Mesendoderm (in vitro differentiated cells): ENCODE data around the gene MPL.
A peak's percentile ranks its signal among the peaks of the same experiment; 100 is the strongest.

Experiments used
- DNase-seq: peaks from one replicate; pipeline ENCODE4 v3.0.0; 2013
- H2AK5ac ChIP-seq: 2 replicates; pipeline ENCODE4 v1.6.1; 2013; ENCODE audit warnings: low read length, inconsistent platforms
- H2BK120ac ChIP-seq: 2 replicates; pipeline ENCODE4 v1.6.1; 2013; ENCODE audit warnings: low read depth, mild to moderate bottlenecking, low read length, moderate library complexity, mixed read lengths
- H2BK15ac ChIP-seq: replicated peaks from 2 replicates; pipeline ENCODE4 v1.6.1; 2013; ENCODE audit warnings: low read depth, mild to moderate bottlenecking, moderate library complexity
- H2BK5ac ChIP-seq: 2 replicates; pipeline ENCODE4 v1.6.1; 2013; ENCODE audit warnings: low read length, inconsistent platforms
- H3K18ac ChIP-seq: 2 replicates; pipeline ENCODE4 v1.6.1; 2013; ENCODE audit warnings: mild to moderate bottlenecking, low read length, mixed read lengths
- H3K23ac ChIP-seq: one replicate; pipeline ENCODE4 v1.6.1; 2013; ENCODE audit warnings: low read length
- H3K27ac ChIP-seq: 2 replicates; pipeline ENCODE4 v1.5.1; 2013; ENCODE audit warnings: low read depth, mild to moderate bottlenecking, inconsistent platforms, low read length, moderate library complexity
- H3K27me3 ChIP-seq: 2 replicates; pipeline ENCODE4 v1.6.1; 2013; ENCODE audit warnings: low read length, control low read depth, mild to moderate bottlenecking, inconsistent platforms; ENCODE audit not compliant: insufficient read depth, poor library complexity
- H3K36me3 ChIP-seq: 2 replicates; pipeline ENCODE4 v1.6.1; 2013; ENCODE audit warnings: low read length, inconsistent platforms; ENCODE audit not compliant: control insufficient read depth, insufficient read depth
- H3K4ac ChIP-seq: one replicate; pipeline ENCODE4 v1.6.1; 2013; ENCODE audit warnings: low read depth, mild to moderate bottlenecking, low read length, moderate library complexity
- H3K4me1 ChIP-seq: 2 replicates; pipeline ENCODE4 v1.6.1; 2013; ENCODE audit warnings: low read depth, low read length, inconsistent platforms; ENCODE audit not compliant: control insufficient read depth
- H3K4me2 ChIP-seq: 2 replicates; pipeline ENCODE4 v1.6.1; 2013; ENCODE audit warnings: low read length
- H3K4me3 ChIP-seq: 2 replicates; pipeline ENCODE4 v1.5.1; 2013; ENCODE audit warnings: mild to moderate bottlenecking, low read length
- H3K56ac ChIP-seq: one replicate; pipeline ENCODE4 v1.6.1; 2013; ENCODE audit warnings: low read length
- H3K79me1 ChIP-seq: 2 replicates; pipeline ENCODE4 v1.6.1; 2013; ENCODE audit warnings: low read length, inconsistent platforms
- H3K79me2 ChIP-seq: 2 replicates; pipeline ENCODE4 v1.6.1; 2013; ENCODE audit warnings: mild to moderate bottlenecking, low read length; ENCODE audit not compliant: control insufficient read depth, insufficient read depth
- H3K9ac ChIP-seq: 2 replicates; pipeline ENCODE4 v1.6.1; 2013; ENCODE audit warnings: low read length, inconsistent platforms
- H4K5ac ChIP-seq: one replicate; pipeline ENCODE4 v1.6.1; 2013; ENCODE audit warnings: low read length
- H4K8ac ChIP-seq: one replicate; pipeline ENCODE4 v1.6.1; 2013; ENCODE audit warnings: low read depth, mild to moderate bottlenecking, control low read depth, low read length, moderate library complexity
- WGBS: extraction: QIAGEN DNeasy Blood & Tissue Kit; methylation state at CpG from one replicate; pipeline ENCODE4 v1.1.7; 2013; ENCODE audit warnings: low lambda C conversion rate, missing lambda C conversion rate; ENCODE audit not compliant: insufficient coverage; ENCODE audit errors: extremely low coverage; 5-methylcytosine and 5-hydroxymethylcytosine counted together

The MPL gene

GRCh38 chr1:43388613-43389012, 51.0 kb downstream of the MPL start:
- peak overlapping the region; percentile 92 for H3K9ac ChIP-seq
- no peak overlapping the region for H3K4ac ChIP-seq
- peak overlapping the region; percentile 100 for H3K56ac ChIP-seq
- no peak overlapping the region for H3K18ac ChIP-seq
- H3K27ac ChIP-seq: no peak overlapping the region
- peaks cover 16% of the 10 kb centered on the region for H3K36me3 ChIP-seq
- H3K79me2 ChIP-seq: peaks cover 15% of the 10 kb centered on the region
- peaks cover 20% of the 10 kb centered on the region for H3K79me1 ChIP-seq
- no peak overlapping the region for H3K23ac ChIP-seq
- H3K4me3 ChIP-seq: no peak overlapping the region
- H3K4me2 ChIP-seq: peak overlapping the region; percentile 99
- no peak overlapping the region for H4K5ac ChIP-seq
- H4K8ac ChIP-seq: no peak overlapping the region
- H2BK5ac ChIP-seq: no peak overlapping the region
- peaks cover 10% of the 10 kb centered on the region for H3K4me1 ChIP-seq
- H2BK15ac ChIP-seq: no peak overlapping the region
- DNase-seq: no peak
- H3K27me3 ChIP-seq: no peaks in the 10 kb centered on the region
- no CpG with 5 or more reads among the region's 3 CpGs for WGBS
- H2AK5ac ChIP-seq: no peak overlapping the region
- no peak overlapping the region for H2BK120ac ChIP-seq

GRCh38 chr1:43389326-43390313, 52.0 kb downstream of the MPL start, which contains the start of the genes MED8 and SZT2:
Gene MED8 (minus strand): TSS chr1:43389800. CDS start chr1:43389764, 36 bp downstream.
Gene SZT2 (plus strand): TSS chr1:43389899. CDS start chr1:43389969, 70 bp downstream.
- H2AK5ac ChIP-seq: peak within 1 kb of the TSS; percentile 38
- peak within 1 kb of the TSS; percentile 61 for H2BK5ac ChIP-seq
- H3K9ac ChIP-seq: peak within 1 kb of the TSS; percentile 92
- DNase-seq: peak; percentile 99
- no peaks in the 10 kb centered on the region for H3K27me3 ChIP-seq
- H3K79me2 ChIP-seq: peaks cover 15% of the 10 kb centered on the region
- peak within 1 kb of the TSS; percentile 53 for H3K18ac ChIP-seq
- no peak within 1 kb of the TSS for H2BK15ac ChIP-seq
- peak within 1 kb of the TSS; percentile 96 for H3K4me3 ChIP-seq
- H3K27ac ChIP-seq: peak within 1 kb of the TSS; percentile 34
- H3K4me2 ChIP-seq: peak within 1 kb of the TSS; percentile 99
- no peak within 1 kb of the TSS for H3K23ac ChIP-seq
- H3K36me3 ChIP-seq: peaks cover 16% of the 10 kb centered on the region
- no CpG with 5 or more reads among the region's 65 CpGs for WGBS
- H4K8ac ChIP-seq: no peak within 1 kb of the TSS
- peaks cover 20% of the 10 kb centered on the region for H3K79me1 ChIP-seq
- H3K4me1 ChIP-seq: peaks cover 10% of the 10 kb centered on the region
- peak within 1 kb of the TSS; percentile 100 for H3K56ac ChIP-seq
- peak within 1 kb of the TSS; percentile 65 for H3K4ac ChIP-seq
- no peak within 1 kb of the TSS for H4K5ac ChIP-seq
- no peak within 1 kb of the TSS for H2BK120ac ChIP-seq

GRCh38 chr1:43392702-43393101, 55.1 kb downstream of the MPL start:
- no peak overlapping the region for H3K18ac ChIP-seq
- no CpG with 5 or more reads among the region's 3 CpGs for WGBS
- H3K4me1 ChIP-seq: peaks cover 10% of the 10 kb centered on the region
- H3K27ac ChIP-seq: no peak overlapping the region
- no peak overlapping the region for H2BK15ac ChIP-seq
- H3K4ac ChIP-seq: no peak overlapping the region
- no peak overlapping the region for H2BK5ac ChIP-seq
- H3K27me3 ChIP-seq: no peaks in the 10 kb centered on the region
- no peak for DNase-seq
- H4K5ac ChIP-seq: no peak overlapping the region
- no peak overlapping the region for H3K4me3 ChIP-seq
- no peak overlapping the region for H3K23ac ChIP-seq
- no peak overlapping the region for H3K4me2 ChIP-seq
- H3K56ac ChIP-seq: no peak overlapping the region
- H2AK5ac ChIP-seq: no peak overlapping the region
- no peak overlapping the region for H2BK120ac ChIP-seq
- no peaks in the 10 kb centered on the region for H3K36me3 ChIP-seq
- H3K79me2 ChIP-seq: peaks cover 12% of the 10 kb centered on the region
- no peak overlapping the region for H4K8ac ChIP-seq
- peaks cover 17% of the 10 kb centered on the region for H3K79me1 ChIP-seq
- no peak overlapping the region for H3K9ac ChIP-seq

GRCh38 chr1:43395523-43395922, 57.9 kb downstream of the MPL start:
- H3K4ac ChIP-seq: no peak overlapping the region
- no peak overlapping the region for H2BK120ac ChIP-seq
- H3K27me3 ChIP-seq: no peaks in the 10 kb centered on the region
- H2BK15ac ChIP-seq: no peak overlapping the region
- no peaks in the 10 kb centered on the region for H3K36me3 ChIP-seq
- H3K18ac ChIP-seq: no peak overlapping the region
- no peak overlapping the region for H2BK5ac ChIP-seq
- H3K27ac ChIP-seq: no peak overlapping the region
- H3K56ac ChIP-seq: no peak overlapping the region
- no peak overlapping the region for H4K5ac ChIP-seq
- H3K79me1 ChIP-seq: peaks cover 1% of the 10 kb centered on the region
- H3K9ac ChIP-seq: no peak overlapping the region
- peaks cover 2% of the 10 kb centered on the region for H3K4me1 ChIP-seq
- H4K8ac ChIP-seq: no peak overlapping the region
- WGBS: no CpG with 5 or more reads among the region's 4 CpGs
- no peak overlapping the region for H2AK5ac ChIP-seq
- no peak overlapping the region for H3K4me3 ChIP-seq
- H3K23ac ChIP-seq: no peak overlapping the region
- DNase-seq: no peak
- no peak overlapping the region for H3K4me2 ChIP-seq
- H3K79me2 ChIP-seq: no peaks in the 10 kb centered on the region

GRCh38 chr1:43396059-43396458, 58.4 kb downstream of the MPL start:
- Histone ChIP-seq H3K56ac (no peak overlapping the region), H4K5ac (no peak overlapping the region), H3K79me2 (no peaks in the 10 kb centered on the region), H3K36me3 (no peaks in the 10 kb centered on the region), H3K18ac (no peak overlapping the region), H3K27ac (no peak overlapping the region), H3K4ac (no peak overlapping the region), H2BK120ac (no peak overlapping the region), H2BK15ac (no peak overlapping the region), H4K8ac (no peak overlapping the region), H3K27me3 (no peaks in the 10 kb centered on the region), H3K4me1 (no peaks in the 10 kb centered on the region), H3K79me1 (no peaks in the 10 kb centered on the region), H2AK5ac (no peak overlapping the region), H3K9ac (no peak overlapping the region), H3K4me3 (no peak overlapping the region), H3K4me2 (no peak overlapping the region), H2BK5ac (no peak overlapping the region), H3K23ac (no peak overlapping the region)
- no CpG with 5 or more reads among the region's 1 CpG for WGBS
- no peak for DNase-seq
